Stimulated activated naive CD4-positive, alpha-beta T cell treated with Interleukin-2 at 50 U/mL for 16 hours (primary cell): ENCODE measurements around the gene MINDY4B.

Source experiments
- DNase-seq: peaks from one replicate; lab custom pipeline; 2025; lab: John Stamatoyannopoulos, UW

MINDY4B gene

GRCh38 chr3:150844484-150844883 lies 60.8 kb downstream of the MINDY4B start:
- no peak for DNase-seq

- DNase-seq, result no peak
These were observed 62.0 kb downstream of the MINDY4B start for GRCh38 chr3:150843241-150843640.

- DNase-seq, result no peak
These were observed 64.3 kb downstream of the MINDY4B start for GRCh38 chr3:150840802-150841515.

- DNase-seq, result no peak
These were observed 74.5 kb downstream of the MINDY4B start for GRCh38 chr3:150830745-150831144.

- peak; percentile 2 for DNase-seq
These were observed 75.1 kb downstream of the MINDY4B start for GRCh38 chr3:150830094-150830681.

- no peak for DNase-seq
These were observed 75.8 kb downstream of the MINDY4B start for GRCh38 chr3:150829408-150829807.

- DNase-seq, result no peak
These were observed 76.2 kb downstream of the MINDY4B start for GRCh38 chr3:150828997-150829396.

GRCh38 chr3:150828261-150828660 lies 77.0 kb downstream of the MINDY4B start:
- no peak for DNase-seq

GRCh38 chr3:150826466-150827282 lies 78.6 kb downstream of the MINDY4B start:
- DNase-seq, result no peak

GRCh38 chr3:150825916-150826377 lies 79.3 kb downstream of the MINDY4B start:
- no peak for DNase-seq

- no peak for DNase-seq
These were observed 79.9 kb downstream of the MINDY4B start for GRCh38 chr3:150825192-150825915.

GRCh38 chr3:150823277-150823676 lies 82.0 kb downstream of the MINDY4B start:
- no peak for DNase-seq

GRCh38 chr3:150822636-150823035 lies 82.6 kb downstream of the MINDY4B start:
- DNase-seq, result no peak
